ENCODE results near the gene FGD3. TPM values are rescaled to one million over a fixed set of nuclear protein-coding genes. Genes with fewer than 3 reads are reported as not detected.

The FGD3 gene
- total RNA-seq, 1 experiment from 2014 or later = 1.8 TPM

DNA sequence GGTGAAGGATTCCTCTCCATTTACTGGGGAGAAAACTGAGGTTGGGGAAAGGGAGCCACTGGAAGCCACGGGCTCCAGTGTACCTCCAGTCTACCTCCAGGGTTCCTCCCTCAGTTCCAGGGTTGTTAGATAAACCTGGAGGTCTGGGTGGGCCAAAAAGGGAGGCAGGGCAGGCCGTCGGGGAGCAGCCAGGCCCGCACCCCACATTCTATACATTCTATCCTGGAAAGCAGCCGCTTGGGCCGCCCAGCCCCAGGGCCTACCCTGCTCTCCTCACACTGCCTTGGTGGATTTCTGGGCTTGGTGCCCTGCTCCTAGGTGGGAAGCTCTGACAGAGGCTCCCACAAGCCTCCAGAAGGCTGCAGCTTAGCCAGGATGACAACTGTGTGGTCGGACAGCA is 93.1 kb downstream of the FGD3 start:
- Histone ChIP-seq H3K27me3 (ENCODE audit: insufficient read depth, low read length) (no peaks in the 10 kb centered on the region), H2BK120ac (ENCODE audit: low read depth, low read length, poor library complexity, severe bottlenecking) (no peak overlapping the region), H3T11ph (ENCODE audit: low read length) (no peak overlapping the region), H3K4me2 (ENCODE audit: insufficient read depth, insufficient read length, low read length) (no peak overlapping the region), H3K79me1 (ENCODE audit: insufficient read depth, low read depth, low read length, poor library complexity, severe bottlenecking) (no peaks in the 10 kb centered on the region), H3K23me2 (ENCODE audit: insufficient read length, low read depth, low read length, poor library complexity, severe bottlenecking) (no peaks in the 10 kb centered on the region), H3K27ac (ENCODE audit: insufficient read length, low read depth, low read length) (no peak overlapping the region), H3K4me1 (ENCODE audit: insufficient read depth, low read length) (no peaks in the 10 kb centered on the region), H3K9ac (ENCODE audit: extremely low read depth, insufficient read length, low read length) (no peak overlapping the region), H3K23ac (ENCODE audit: insufficient read length, low read depth, low read length) (no peak overlapping the region), H2BK15ac (ENCODE audit: low read depth, low read length) (no peak overlapping the region), H3K18ac (ENCODE audit: insufficient read length, low read depth, low read length) (no peak overlapping the region), H2BK12ac (ENCODE audit: insufficient read length, low read depth, low read length) (no peak overlapping the region), H3K56ac (ENCODE audit: insufficient read length, low read depth, low read length) (no peak overlapping the region), H3K9me3 (ENCODE audit: control insufficient read depth, low read depth, low read length) (no peaks in the 10 kb centered on the region), H2AK5ac (ENCODE audit: insufficient read length, low read length) (no peak overlapping the region), H4K91ac (ENCODE audit: insufficient read length, low read depth, low read length) (no peak overlapping the region), H3K79me2 (ENCODE audit: insufficient read depth, low read length) (no peaks in the 10 kb centered on the region), H2BK20ac (ENCODE audit: low read depth, low read length, poor library complexity, severe bottlenecking) (no peak overlapping the region), H4K5ac (ENCODE audit: insufficient read length, low read depth, low read length) (no peak overlapping the region), H3K14ac (ENCODE audit: insufficient read depth, low read length) (no peak overlapping the region), H3K4ac (ENCODE audit: low read depth, low read length) (no peak overlapping the region), H4K20me1 (ENCODE audit: control insufficient read depth, insufficient read depth, insufficient read length) (no peaks in the 10 kb centered on the region), H4K8ac (replicated peaks; ENCODE audit: insufficient read length, low read depth, low read length) (no peak overlapping the region), H2BK5ac (ENCODE audit: insufficient read length, low read length) (no peak overlapping the region), H2AFZ (ENCODE audit: low read length) (no peak overlapping the region)
- no peak for TF ChIP-seq CTCF (conservative IDR thresholded peaks at IDR 0.05)
- DNase-seq = no peak
- no CpG with 5 or more reads among the region's 7 CpGs for WGBS (ENCODE audit: extremely low coverage, insufficient read length, low lambda C conversion rate)
- Mint-ChIP-seq H3K4me1 (peaks cover 7 to 24% of the 10 kb centered on the region in 2 experiments), H3K9me3 (peaks cover 0 to 10% of the 10 kb centered on the region in 2 experiments; a peak in 1 of 5 replicates), H3K4me3 (no peak overlapping the region), H3K27ac (no peak overlapping the region), H3K27me3 (ENCODE audit: low read depth) (peaks cover 6% of the 10 kb centered on the region; the same call in 1 of the 2 replicates), H3K36me3 (ENCODE audit: insufficient read depth in 1 of 3, low read depth in 3 of 3) (peaks cover 0 to under 1% (median 0%) of the 10 kb centered on the region in 3 experiments; a peak in 1 of 7 replicates)
